Body of pancreas (tissue), 4 donors: ENCODE measurements around the gene PDIA5. TPM values are rescaled to one million over a fixed set of nuclear protein-coding genes. Genes with fewer than 3 reads are reported as not detected.

ENCODE experiments used
- ATAC-seq: fragments of 150-250 bp; one replicate; pipeline ENCODE4 v1.9.1; 2016
- DNase-seq, 4 donors: peaks; one replicate each; pipeline ENCODE4 v3.0.0-alpha.2; 2019
- H3K27ac ChIP-seq, 4 donors: fragments of 200-600 bp; sonication (generic); 1 replicate in 3 of 4; 2 replicates in 1 of 4; pipeline versions ENCODE4 v1.5.1 to v1.6.1; 2016 to 2019; ENCODE audit warnings: mild to moderate bottlenecking in 1 of 4, mixed read lengths in 1 of 4, moderate library complexity in 1 of 4
- H3K27me3 ChIP-seq, 2 donors: fragments of 200-600 bp; sonication (generic); one replicate each; pipeline ENCODE4 v1.6.0; 2016; ENCODE audit warnings: mild to moderate bottlenecking in 1 of 2
- H3K36me3 ChIP-seq, 2 donors: fragments of 200-600 bp; sonication (generic); replicated peaks in 1 of 2; 2 replicates each; pipeline ENCODE4 v1.5.1; 2016; ENCODE audit warnings: low read depth in 2 of 2; ENCODE audit not compliant: insufficient read depth in 1 of 2
- H3K4me1 ChIP-seq: fragments of 200-600 bp; sonication (generic); one replicate; pipeline ENCODE4 v1.6.0; 2016
- H3K4me3 ChIP-seq, 2 donors: fragments of 200-600 bp; sonication (generic); 1 replicate in 1 of 2; 2 replicates in 1 of 2; pipeline ENCODE4 v1.5.1; 2016 to 2019
- H3K9me3 ChIP-seq, 3 donors: fragments of 200-600 bp; sonication (generic); 1 replicate in 2 of 3; 2 replicates in 1 of 3; pipeline ENCODE4 v1.5.1; 2016
- POLR2A ChIP-seq, 3 donors: fragments of 450-650 bp; IDR thresholded peaks; one replicate each; pipeline ENCODE4 v1.6.1; 2016; ENCODE audit warnings: antibody characterized with exemption in 3 of 3, mild to moderate bottlenecking in 2 of 3
- WGBS, 2 donors: methylation state at CpG; one replicate each; pipeline ENCODE4 v1.1.5; 2017; 5-methylcytosine and 5-hydroxymethylcytosine counted together
- intact Hi-C: fragments of 100-400 bp; cut with DNase I; formaldehyde crosslinking; loops from one replicate; pipeline ENCODE4 v1.15.1; 2023
- total RNA-seq, 2 donors: library from RNA; depleted of rRNA; stranded (reverse); fragments of >200 nt; gene quantifications; one replicate each; pipeline ENCODE4 v1.1.0, GENCODE V29; 2016
- TF ChIP-seq, protein P1 (sequence below), 7 experiments: fragments of 450-650 bp in 4 of 7; fragments of 200-600 bp in 3 of 7; sonication (generic) in 3 of 7; IDR thresholded peaks; one replicate each; pipeline ENCODE4 v1.5.1; 2016 to 2019; ENCODE audit warnings: antibody characterized with exemption in 7 of 7

PDIA5 gene
- total RNA-seq, 2 donors from 2014 or later = 28.8 to 73.2 TPM

DNA sequence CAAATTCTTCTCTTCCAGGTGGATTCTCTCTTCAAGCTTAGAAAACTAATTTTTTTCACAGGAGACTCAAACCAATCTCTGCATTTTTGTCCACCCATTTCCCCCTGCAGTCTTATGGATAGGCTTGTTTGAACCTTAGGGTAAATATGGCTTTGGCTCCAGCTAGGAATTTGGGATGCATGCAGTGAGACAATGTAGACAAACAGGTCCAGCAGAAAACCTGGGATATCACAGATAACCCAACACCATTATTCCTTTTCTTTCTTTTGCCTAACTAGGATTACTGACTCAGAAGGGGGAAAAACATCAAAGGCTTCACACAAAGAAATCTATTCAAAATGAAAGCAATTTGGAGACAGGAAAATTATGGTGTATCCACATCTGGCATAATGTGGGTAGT lies 28.1 kb upstream of the PDIA5 start:
- H3K4me3 ChIP-seq = no peak overlapping the region
- ATAC-seq = no peak
- no peaks in the 10 kb centered on the region for H3K4me1 ChIP-seq
- no peak for DNase-seq
- no peaks in the 10 kb centered on the region for H3K36me3 ChIP-seq
- no peaks in the 10 kb centered on the region for H3K9me3 ChIP-seq
- TF ChIP-seq POLR2A (IDR thresholded peaks at IDR 0.05) = no peak
- TF ChIP-seq, protein P1, sequence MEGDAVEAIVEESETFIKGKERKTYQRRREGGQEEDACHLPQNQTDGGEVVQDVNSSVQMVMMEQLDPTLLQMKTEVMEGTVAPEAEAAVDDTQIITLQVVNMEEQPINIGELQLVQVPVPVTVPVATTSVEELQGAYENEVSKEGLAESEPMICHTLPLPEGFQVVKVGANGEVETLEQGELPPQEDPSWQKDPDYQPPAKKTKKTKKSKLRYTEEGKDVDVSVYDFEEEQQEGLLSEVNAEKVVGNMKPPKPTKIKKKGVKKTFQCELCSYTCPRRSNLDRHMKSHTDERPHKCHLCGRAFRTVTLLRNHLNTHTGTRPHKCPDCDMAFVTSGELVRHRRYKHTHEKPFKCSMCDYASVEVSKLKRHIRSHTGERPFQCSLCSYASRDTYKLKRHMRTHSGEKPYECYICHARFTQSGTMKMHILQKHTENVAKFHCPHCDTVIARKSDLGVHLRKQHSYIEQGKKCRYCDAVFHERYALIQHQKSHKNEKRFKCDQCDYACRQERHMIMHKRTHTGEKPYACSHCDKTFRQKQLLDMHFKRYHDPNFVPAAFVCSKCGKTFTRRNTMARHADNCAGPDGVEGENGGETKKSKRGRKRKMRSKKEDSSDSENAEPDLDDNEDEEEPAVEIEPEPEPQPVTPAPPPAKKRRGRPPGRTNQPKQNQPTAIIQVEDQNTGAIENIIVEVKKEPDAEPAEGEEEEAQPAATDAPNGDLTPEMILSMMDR (IDR thresholded peaks at IDR 0.05) = no peak
- H3K27me3 ChIP-seq = no peaks in the 10 kb centered on the region
- intact Hi-C loops = no loop called here
- no peak overlapping the region for H3K27ac ChIP-seq

DNA sequence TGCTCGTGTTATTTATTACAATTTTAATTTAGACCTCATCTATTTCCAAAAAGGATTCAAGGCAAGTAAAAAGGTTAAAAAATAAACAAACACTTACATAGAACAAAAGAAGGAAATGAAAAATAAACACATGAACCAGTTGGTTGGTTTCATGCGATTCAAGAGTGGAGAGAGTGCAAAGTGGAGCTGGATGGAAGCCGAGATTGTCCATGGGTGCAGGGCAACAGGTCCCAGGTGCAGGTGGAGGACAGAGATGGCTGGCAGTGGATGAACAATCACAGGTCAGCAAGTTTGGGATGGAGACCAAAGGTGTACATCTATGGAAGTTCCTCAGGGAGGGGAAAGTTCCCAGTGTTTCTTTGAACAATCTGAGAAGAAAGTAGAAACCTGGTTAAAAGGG lies 27.6 kb upstream of the PDIA5 start:
- H3K36me3 ChIP-seq = no peaks in the 10 kb centered on the region
- 67 to 69% methylated on average over 3 of the region's 3 CpGs for WGBS, 2 donors
- no peak overlapping the region for H3K4me3 ChIP-seq
- no peak for DNase-seq
- no peaks in the 10 kb centered on the region for H3K9me3 ChIP-seq
- no peaks in the 10 kb centered on the region for H3K4me1 ChIP-seq
- no peaks in the 10 kb centered on the region for H3K27me3 ChIP-seq
- no peak for ATAC-seq
- no peak for TF ChIP-seq POLR2A (IDR thresholded peaks at IDR 0.05)
- TF ChIP-seq, protein P1 (IDR thresholded peaks at IDR 0.05) = no peak
- H3K27ac ChIP-seq = no peak overlapping the region
- intact Hi-C loops = no loop called here

DNA sequence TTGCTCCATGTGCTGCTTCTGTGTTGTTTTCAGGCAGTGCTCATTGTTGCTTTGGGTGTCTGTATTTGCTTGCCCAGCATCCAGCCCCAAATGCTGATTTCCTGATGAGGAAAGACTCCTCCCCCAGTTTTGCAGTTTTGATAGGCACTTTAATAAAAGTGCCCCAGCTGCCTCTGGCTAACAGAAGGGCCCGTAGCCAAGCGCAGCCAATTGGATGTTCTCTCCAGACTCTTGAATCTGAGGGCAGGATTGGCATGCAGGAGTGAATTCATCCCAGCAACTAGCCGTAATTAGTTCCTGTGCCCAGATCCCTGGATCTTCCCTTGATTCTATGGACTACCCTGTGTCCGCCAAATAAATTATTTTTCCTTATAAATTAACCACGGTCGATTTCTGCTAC lies 24.4 kb upstream of the PDIA5 start:
- Histone ChIP-seq H3K36me3 (no peaks in the 10 kb centered on the region), H3K4me3 (no peak overlapping the region), H3K4me1 (no peaks in the 10 kb centered on the region), H3K9me3 (no peaks in the 10 kb centered on the region), H3K27ac (no peak overlapping the region), H3K27me3 (no peaks in the 10 kb centered on the region)
- DNase-seq = no peak
- TF ChIP-seq, protein P1 (IDR thresholded peaks at IDR 0.05) = no peak
- no peak for TF ChIP-seq POLR2A (IDR thresholded peaks at IDR 0.05)
- intact Hi-C loops = no loop called here
- no peak for ATAC-seq
- 82 to 83% methylated on average over 6 of the region's 6 CpGs for WGBS, 2 donors

DNA sequence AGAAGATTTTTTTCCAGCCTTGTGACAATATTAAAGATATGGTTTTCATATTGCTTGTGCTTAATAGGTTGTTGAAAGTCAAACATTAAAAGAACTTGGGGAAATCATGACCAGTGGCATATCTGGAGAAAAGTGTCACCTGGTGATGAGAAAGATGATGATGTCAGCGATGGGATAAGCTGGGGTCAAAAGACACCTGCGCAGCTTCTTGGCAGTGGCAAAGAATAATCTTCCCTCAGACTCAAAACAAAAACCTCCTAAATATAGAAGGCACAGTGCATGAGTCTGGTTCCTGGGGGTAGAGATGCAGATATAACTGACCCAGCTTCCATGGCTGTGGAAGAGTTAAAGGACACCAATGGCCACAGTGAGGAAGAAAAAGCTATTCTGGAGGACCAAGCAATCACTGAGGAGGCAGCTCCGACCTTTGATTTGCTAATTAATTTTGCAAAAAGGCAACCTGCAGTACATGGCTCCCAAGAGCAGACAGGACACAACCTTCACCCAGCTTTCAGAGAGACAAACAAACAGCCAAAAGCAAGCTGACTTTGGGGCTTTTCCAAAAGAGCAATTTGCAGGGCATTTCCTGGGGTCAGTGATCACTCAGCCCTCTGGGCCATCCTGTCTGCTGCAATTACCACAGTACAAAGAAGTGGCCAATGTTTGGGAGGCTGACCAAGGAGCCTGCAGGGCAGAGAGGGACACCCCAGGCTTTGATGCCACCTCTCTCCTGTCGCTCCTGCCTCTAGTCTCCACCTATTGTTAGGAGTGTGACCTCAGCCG lies 21.7 kb upstream of the PDIA5 start:
- 79 to 81% methylated on average over 5 of the region's 5 CpGs for WGBS, 2 donors
- H3K4me1 ChIP-seq = no peaks in the 10 kb centered on the region
- H3K27ac ChIP-seq = no peak overlapping the region
- DNase-seq = no peak
- H3K27me3 ChIP-seq = no peaks in the 10 kb centered on the region
- ATAC-seq = no peak
- no peaks in the 10 kb centered on the region for H3K36me3 ChIP-seq
- TF ChIP-seq, protein P1 (IDR thresholded peaks at IDR 0.05) = no peak
- no peak for TF ChIP-seq POLR2A (IDR thresholded peaks at IDR 0.05)
- intact Hi-C loops = no loop called here
- H3K4me3 ChIP-seq = no peak overlapping the region
- no peaks in the 10 kb centered on the region for H3K9me3 ChIP-seq
